ENCODE measurements around the gene ILF2.

GRCh38 chr1:153633754-153634665 is 36.8 kb downstream of the ILF2 start, which contains the start of gene CHTOP:
- no peak for TF ChIP-seq ZNF114 (tag by site-specific recombination; IDR thresholded peaks at IDR 0.05)
- peak; percentile 30; the same call in 1 of the 2 replicates for TF ChIP-seq CTCF (tag by site-specific recombination; IDR thresholded peaks at IDR 0.05)
- TF ChIP-seq TSHZ1 (tag by site-specific recombination; IDR thresholded peaks at IDR 0.05; ENCODE audit: borderline replicate concordance), result peak; percentile 46; the same call in 1 of the 2 replicates
- peak; percentile 88 for TF ChIP-seq ZSCAN30 (tag by site-specific recombination; IDR thresholded peaks at IDR 0.05)
- peak; percentile 30; the same call in 1 of the 2 replicates for TF ChIP-seq ZBTB8A (tag by site-specific recombination; IDR thresholded peaks at IDR 0.05)
- peak; percentile 90 for TF ChIP-seq ZNF600 (tag by site-specific recombination; IDR thresholded peaks at IDR 0.05)
- peak; percentile 97 for TF ChIP-seq YY1 (tag by site-specific recombination; IDR thresholded peaks at IDR 0.05)
- TF ChIP-seq ZNF274 (IDR thresholded peaks at IDR 0.05; ENCODE audit: low read length), result no peak
- TF ChIP-seq ZNF274 (tag by site-specific recombination; IDR thresholded peaks at IDR 0.05; ENCODE audit: borderline replicate concordance), result no peak
